Measurements from ENCODE around the gene HIVEP3.

GRCh38 chr1:41955461-41956159 is 36.9 kb upstream of the HIVEP3 start:
- TF ChIP-seq POLR2A (IDR thresholded peaks at IDR 0.05) (no peak), CTCF (IDR thresholded peaks at IDR 0.05) (no peak)

Data from tibial nerve (tissue), 3 donors.